DOHH2 (cell line): ENCODE results near the gene MVB12B.

ENCODE experiments used
- H3F3A ChIP-seq: fragments of 200-600 bp; sonication (generic), shearing (Covaris generic); 2 replicates; pipeline ENCODE4 v1.6.0; 2016; ENCODE audit warnings: antibody characterized with exemption, mild to moderate bottlenecking; ENCODE audit not compliant: control insufficient read depth, insufficient read depth
- H3K27ac ChIP-seq: fragments of 200-600 bp; sonication (generic); 2 replicates; pipeline ENCODE4 v1.5.1; 2014; ENCODE audit warnings: low read depth, mild to moderate bottlenecking, low read length, moderate library complexity
- H3K27me3 ChIP-seq: fragments of 200-600 bp; sonication (generic); 2 replicates; pipeline ENCODE4 v1.6.1; 2014; ENCODE audit warnings: mild to moderate bottlenecking, low read length, mixed read lengths; ENCODE audit not compliant: control insufficient read depth
- H3K36me3 ChIP-seq: fragments of 200-600 bp; sonication (generic); 2 replicates; pipeline ENCODE4 v1.6.1; 2014; ENCODE audit warnings: mild to moderate bottlenecking, low read length, moderate library complexity, mixed read lengths; ENCODE audit not compliant: control insufficient read depth
- H3K4me1 ChIP-seq: fragments of 200-600 bp; sonication (generic); 2 replicates; pipeline ENCODE4 v1.6.1; 2014; ENCODE audit warnings: mild to moderate bottlenecking, low read length, mixed read lengths; ENCODE audit not compliant: control insufficient read depth
- H3K4me2 ChIP-seq: fragments of 200-600 bp; sonication (generic); 2 replicates; pipeline ENCODE4 v1.6.0; 2014; ENCODE audit warnings: mild to moderate bottlenecking, low read length, moderate library complexity
- H3K4me3 ChIP-seq: fragments of 200-600 bp; sonication (generic); 2 replicates; pipeline ENCODE4 v1.5.1; 2014; ENCODE audit warnings: mild to moderate bottlenecking, low read length, mixed read lengths
- H3K79me2 ChIP-seq: fragments of 200-600 bp; sonication (generic); 2 replicates; pipeline ENCODE4 v1.6.1; 2014; ENCODE audit warnings: mild to moderate bottlenecking, low read length, mixed read lengths; ENCODE audit not compliant: control insufficient read depth
- H3K9me2 ChIP-seq: fragments of 200-600 bp; sonication (generic); replicated peaks from 2 replicates; pipeline ENCODE4 v1.6.1; 2014; ENCODE audit warnings: mild to moderate bottlenecking, low read length, mixed read lengths; ENCODE audit not compliant: control insufficient read depth
- H3K9me3 ChIP-seq: fragments of 200-600 bp; sonication (generic); 2 replicates; pipeline ENCODE4 v1.6.1; 2014; ENCODE audit warnings: antibody characterized with exemption, low read length, mixed read lengths; ENCODE audit not compliant: control insufficient read depth, insufficient read depth
- H4K20me1 ChIP-seq: fragments of 200-600 bp; sonication (generic); 2 replicates; pipeline ENCODE4 v1.6.0; 2014; ENCODE audit warnings: low read depth, mild to moderate bottlenecking, antibody characterized with exemption, low read length, moderate library complexity; ENCODE audit not compliant: control insufficient read depth, insufficient read depth
- EZH2phosphoT487 ChIP-seq: fragments of 200-600 bp; sonication (generic); IDR thresholded peaks from 2 replicates; pipeline ENCODE4 v1.6.1; 2017; ENCODE audit warnings: borderline replicate concordance, mild to moderate bottlenecking, antibody characterized with exemption, low read length, moderate library complexity, mixed read lengths
- TF ChIP-seq, protein P1 (sequence below): fragments of 200-600 bp; sonication (generic); IDR thresholded peaks from one replicate; pipeline ENCODE4 v1.5.1; 2014; ENCODE audit warnings: antibody characterized with exemption, mild to moderate bottlenecking, low read depth, low read length; ENCODE audit not compliant: poor library complexity, severe bottlenecking

The MVB12B gene

GRCh38 chr9:126374366-126374781, 47.7 kb downstream of the MVB12B start:
- H3K27me3 ChIP-seq, result peaks cover 28% of the 10 kb centered on the region
- no peak overlapping the region for H3K4me2 ChIP-seq
- no peaks in the 10 kb centered on the region for H3K9me3 ChIP-seq
- no peaks in the 10 kb centered on the region for H3F3A ChIP-seq
- H3K79me2 ChIP-seq, result no peaks in the 10 kb centered on the region
- no peaks in the 10 kb centered on the region for H4K20me1 ChIP-seq
- TF ChIP-seq, protein P1, sequence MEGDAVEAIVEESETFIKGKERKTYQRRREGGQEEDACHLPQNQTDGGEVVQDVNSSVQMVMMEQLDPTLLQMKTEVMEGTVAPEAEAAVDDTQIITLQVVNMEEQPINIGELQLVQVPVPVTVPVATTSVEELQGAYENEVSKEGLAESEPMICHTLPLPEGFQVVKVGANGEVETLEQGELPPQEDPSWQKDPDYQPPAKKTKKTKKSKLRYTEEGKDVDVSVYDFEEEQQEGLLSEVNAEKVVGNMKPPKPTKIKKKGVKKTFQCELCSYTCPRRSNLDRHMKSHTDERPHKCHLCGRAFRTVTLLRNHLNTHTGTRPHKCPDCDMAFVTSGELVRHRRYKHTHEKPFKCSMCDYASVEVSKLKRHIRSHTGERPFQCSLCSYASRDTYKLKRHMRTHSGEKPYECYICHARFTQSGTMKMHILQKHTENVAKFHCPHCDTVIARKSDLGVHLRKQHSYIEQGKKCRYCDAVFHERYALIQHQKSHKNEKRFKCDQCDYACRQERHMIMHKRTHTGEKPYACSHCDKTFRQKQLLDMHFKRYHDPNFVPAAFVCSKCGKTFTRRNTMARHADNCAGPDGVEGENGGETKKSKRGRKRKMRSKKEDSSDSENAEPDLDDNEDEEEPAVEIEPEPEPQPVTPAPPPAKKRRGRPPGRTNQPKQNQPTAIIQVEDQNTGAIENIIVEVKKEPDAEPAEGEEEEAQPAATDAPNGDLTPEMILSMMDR, result no peak
- no peak for TF ChIP-seq EZH2phosphoT487
- H3K4me3 ChIP-seq, result no peak overlapping the region
- H3K9me2 ChIP-seq, result no peaks in the 10 kb centered on the region
- H3K27ac ChIP-seq, result no peak overlapping the region
- H3K36me3 ChIP-seq, result no peaks in the 10 kb centered on the region
- no peaks in the 10 kb centered on the region for H3K4me1 ChIP-seq

- H3F3A ChIP-seq, result no peaks in the 10 kb centered on the region
- no peaks in the 10 kb centered on the region for H3K36me3 ChIP-seq
- no peak overlapping the region for H3K4me3 ChIP-seq
- H3K27ac ChIP-seq, result no peak overlapping the region
- H4K20me1 ChIP-seq, result no peaks in the 10 kb centered on the region
- no peaks in the 10 kb centered on the region for H3K79me2 ChIP-seq
- no peak overlapping the region for H3K4me2 ChIP-seq
- no peaks in the 10 kb centered on the region for H3K9me2 ChIP-seq
- H3K27me3 ChIP-seq, result peaks cover 37% of the 10 kb centered on the region
- TF ChIP-seq EZH2phosphoT487, result no peak
- TF ChIP-seq, protein P1, result no peak
- no peaks in the 10 kb centered on the region for H3K4me1 ChIP-seq
- H3K9me3 ChIP-seq, result no peaks in the 10 kb centered on the region
These were observed 48.8 kb downstream of the MVB12B start for GRCh38 chr9:126375386-126375785.

DNA sequence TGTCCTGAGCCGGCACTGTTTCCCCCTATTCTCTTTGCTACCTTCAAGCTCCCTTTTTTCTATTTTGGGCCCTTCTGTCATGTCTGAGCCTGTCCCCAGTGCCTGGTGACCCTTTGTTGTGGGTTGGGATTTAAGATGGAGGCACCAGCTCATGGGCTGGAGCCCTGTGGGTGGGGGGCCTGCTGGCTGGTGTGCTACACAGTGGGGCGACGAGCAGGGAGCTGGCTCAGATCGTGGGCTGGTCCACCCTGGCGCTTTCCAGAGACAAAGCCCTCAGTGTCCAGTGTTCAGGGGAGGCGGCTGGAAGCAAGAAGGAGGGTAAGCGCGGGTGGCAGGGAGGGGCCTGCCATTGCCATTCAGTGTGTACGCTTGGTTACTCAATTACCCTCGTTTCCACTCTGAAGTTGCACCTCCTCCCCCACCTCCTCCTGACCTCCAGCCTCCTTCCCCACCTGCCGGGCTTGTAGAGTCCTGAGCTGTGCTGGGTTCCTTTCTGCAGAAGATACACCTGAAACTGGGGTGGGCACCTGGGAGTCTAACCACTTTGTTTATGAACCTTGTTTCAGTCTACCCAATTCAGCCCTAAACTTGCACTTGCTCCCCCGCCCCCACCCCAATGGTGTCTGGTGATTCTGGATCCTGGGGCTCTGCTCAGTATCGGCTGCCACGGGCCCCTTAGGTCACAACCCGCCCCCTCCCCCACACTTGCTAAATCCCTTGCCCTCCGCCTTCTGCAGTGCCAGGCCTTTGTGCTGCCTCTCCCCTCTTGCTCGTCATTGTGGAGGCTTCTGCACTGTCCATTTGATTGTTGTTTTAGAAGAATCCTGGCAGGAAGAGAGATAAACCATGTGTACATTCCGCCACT, 49.9 kb downstream of the MVB12B start:
- no peak overlapping the region for H3K4me2 ChIP-seq
- no peak overlapping the region for H3K4me3 ChIP-seq
- H3F3A ChIP-seq, result no peaks in the 10 kb centered on the region
- H4K20me1 ChIP-seq, result no peaks in the 10 kb centered on the region
- peaks cover 39% of the 10 kb centered on the region for H3K27me3 ChIP-seq
- H3K4me1 ChIP-seq, result no peaks in the 10 kb centered on the region
- TF ChIP-seq, protein P1, result no peak
- TF ChIP-seq EZH2phosphoT487, result no peak
- no peak overlapping the region for H3K27ac ChIP-seq
- H3K9me2 ChIP-seq, result no peaks in the 10 kb centered on the region
- no peaks in the 10 kb centered on the region for H3K9me3 ChIP-seq
- no peaks in the 10 kb centered on the region for H3K36me3 ChIP-seq
- H3K79me2 ChIP-seq, result no peaks in the 10 kb centered on the region
